Endothelial cell of umbilical vein (primary cell): Measurements from ENCODE around the gene SRP68.

Source experiments
- TF ChIP-seq, protein P1 (sequence below), 2 donors: IDR thresholded peaks; 1 replicate in 1 of 2; 2 replicates in 1 of 2; pipeline ENCODE4 v1.5.1; 2011; ENCODE audit warnings: low read length in 2 of 2, mild to moderate bottlenecking in 2 of 2, moderate library complexity in 2 of 2, control low read depth in 1 of 2, inconsistent platforms in 1 of 2, low read depth in 1 of 2; ENCODE audit not compliant: insufficient read depth in 1 of 2; ENCODE audit errors: extremely low read depth in 1 of 2
- TF ChIP-seq, protein P2 (sequence below): IDR thresholded peaks from 2 replicates; pipeline ENCODE4 v1.6.1; 2011; ENCODE audit not compliant: insufficient read depth, insufficient read length

DNA sequence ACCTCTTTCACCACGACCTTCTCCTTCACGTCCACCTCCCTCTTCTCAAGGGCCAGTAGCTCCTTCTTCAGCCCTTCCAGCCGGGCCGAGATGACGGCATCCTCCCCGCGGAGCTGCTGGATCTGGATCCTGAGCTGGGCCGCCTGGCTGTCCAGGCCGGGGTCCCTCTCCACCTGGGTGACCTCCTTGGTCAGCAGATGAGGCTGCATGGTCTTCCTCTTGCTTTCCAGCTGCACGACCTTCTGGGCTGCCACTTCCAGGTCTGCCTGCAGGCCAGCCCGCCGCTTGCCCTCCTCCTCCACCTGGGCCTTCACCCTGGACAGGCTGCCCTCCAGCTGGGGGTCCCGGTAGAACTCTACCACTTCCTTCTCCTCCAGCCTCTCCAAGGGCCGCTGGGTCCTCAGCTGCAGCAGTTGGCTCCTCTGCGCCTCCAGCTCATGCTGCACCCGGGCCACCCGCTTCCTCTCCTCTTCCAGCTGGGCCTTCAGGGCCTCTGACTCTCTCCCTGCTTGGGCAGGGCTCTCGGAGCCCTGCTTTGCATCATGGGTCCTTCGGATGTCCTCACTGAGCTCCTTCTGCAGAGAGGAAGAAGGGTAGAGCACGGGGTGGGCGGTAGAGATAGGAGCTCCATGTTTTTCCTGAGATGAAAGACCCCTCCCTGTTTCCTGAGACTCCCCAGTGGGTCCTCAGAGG is 62.2 kb downstream of the SRP68 start:
- TF ChIP-seq, protein P1, sequence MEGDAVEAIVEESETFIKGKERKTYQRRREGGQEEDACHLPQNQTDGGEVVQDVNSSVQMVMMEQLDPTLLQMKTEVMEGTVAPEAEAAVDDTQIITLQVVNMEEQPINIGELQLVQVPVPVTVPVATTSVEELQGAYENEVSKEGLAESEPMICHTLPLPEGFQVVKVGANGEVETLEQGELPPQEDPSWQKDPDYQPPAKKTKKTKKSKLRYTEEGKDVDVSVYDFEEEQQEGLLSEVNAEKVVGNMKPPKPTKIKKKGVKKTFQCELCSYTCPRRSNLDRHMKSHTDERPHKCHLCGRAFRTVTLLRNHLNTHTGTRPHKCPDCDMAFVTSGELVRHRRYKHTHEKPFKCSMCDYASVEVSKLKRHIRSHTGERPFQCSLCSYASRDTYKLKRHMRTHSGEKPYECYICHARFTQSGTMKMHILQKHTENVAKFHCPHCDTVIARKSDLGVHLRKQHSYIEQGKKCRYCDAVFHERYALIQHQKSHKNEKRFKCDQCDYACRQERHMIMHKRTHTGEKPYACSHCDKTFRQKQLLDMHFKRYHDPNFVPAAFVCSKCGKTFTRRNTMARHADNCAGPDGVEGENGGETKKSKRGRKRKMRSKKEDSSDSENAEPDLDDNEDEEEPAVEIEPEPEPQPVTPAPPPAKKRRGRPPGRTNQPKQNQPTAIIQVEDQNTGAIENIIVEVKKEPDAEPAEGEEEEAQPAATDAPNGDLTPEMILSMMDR (IDR thresholded peaks at IDR 0.05; ENCODE audit: extremely low read depth in 1 of 2, insufficient read depth in 1 of 2, low read depth in 1 of 2, low read length in 2 of 2): no peak
- TF ChIP-seq, protein P2, sequence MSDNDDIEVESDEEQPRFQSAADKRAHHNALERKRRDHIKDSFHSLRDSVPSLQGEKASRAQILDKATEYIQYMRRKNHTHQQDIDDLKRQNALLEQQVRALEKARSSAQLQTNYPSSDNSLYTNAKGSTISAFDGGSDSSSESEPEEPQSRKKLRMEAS: no peak
